GM21619 (cell line): ENCODE results near the gene AGBL4.

Source experiments
- ATAC-seq: cut with Tn5 transposase; IDR thresholded peaks from one replicate; pipeline ENCODE4 v1.9.1; 2021; ENCODE audit not compliant: unreplicated experiment

AGBL4 gene

GRCh38 chr1:49723662-49724061 lies 300.1 kb downstream of the AGBL4 start:
- no peak for ATAC-seq

GRCh38 chr1:49694251-49694827 lies 329.4 kb downstream of the AGBL4 start:
- ATAC-seq, result no peak

- ATAC-seq, result no peak
Observed at GRCh38 chr1:49686107-49686506, 337.6 kb downstream of the AGBL4 start.

- ATAC-seq, result no peak
Observed at GRCh38 chr1:49677706-49678105, 346.0 kb downstream of the AGBL4 start.

DNA sequence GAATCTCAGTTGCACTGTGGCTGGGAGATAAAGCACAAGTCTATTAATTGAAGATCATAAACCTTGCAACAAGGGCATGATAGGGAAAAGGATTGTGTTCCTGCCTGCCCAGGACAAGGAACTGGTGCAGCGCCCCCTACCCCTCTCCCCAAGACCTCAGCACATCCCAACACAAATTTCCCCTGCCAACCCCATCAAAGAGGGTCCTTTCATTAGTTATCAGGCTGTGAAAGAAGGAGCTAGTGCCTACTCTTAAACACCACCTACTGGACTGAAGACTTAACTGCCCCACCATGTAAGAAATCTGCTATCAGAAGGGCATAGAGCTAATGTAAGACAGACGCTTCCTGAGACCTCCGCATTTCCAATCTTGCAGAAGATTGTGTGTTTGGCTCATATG lies 372.6 kb downstream of the AGBL4 start:
- ATAC-seq, result no peak

DNA sequence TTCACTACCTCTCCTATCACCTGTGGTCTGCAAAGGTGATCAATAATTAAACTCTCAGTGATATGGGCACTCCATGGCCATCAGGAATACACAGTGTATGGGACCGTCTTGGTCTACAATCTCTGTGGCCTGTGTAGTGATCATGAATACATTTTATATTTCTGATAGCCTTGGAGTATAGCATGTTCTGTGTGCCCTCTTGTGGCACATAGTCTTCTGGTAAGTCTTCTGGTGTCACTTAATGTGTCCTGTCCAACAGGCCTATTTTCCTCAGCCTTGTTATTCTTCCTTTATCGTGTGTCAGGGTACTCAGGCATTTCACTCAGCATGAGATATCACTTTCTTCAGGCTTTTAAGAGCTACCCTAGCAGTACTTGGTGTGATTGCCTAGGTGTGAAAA lies 393.6 kb downstream of the AGBL4 start:
- no peak for ATAC-seq

- ATAC-seq, result no peak
Observed at GRCh38 chr1:49627781-49628180, 396.0 kb downstream of the AGBL4 start.

DNA sequence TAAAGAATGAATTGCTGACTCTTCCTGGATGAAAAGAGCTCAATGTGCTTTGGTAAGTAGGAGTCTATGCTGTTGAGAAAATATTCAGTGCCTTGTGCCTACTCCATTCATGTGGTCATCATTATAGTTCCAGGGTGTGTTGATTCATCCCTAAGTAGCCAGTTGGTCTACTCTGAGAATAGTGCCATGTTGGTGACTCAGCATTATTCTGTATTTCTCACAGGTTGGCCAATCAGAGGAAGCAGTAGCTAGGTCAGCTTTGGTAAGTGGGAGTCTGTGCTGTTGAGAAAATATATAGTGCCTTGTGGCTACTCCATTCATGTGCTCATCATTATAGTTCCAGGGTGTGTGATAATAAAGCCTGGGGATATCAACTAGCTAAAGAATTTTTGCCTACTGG lies 397.3 kb downstream of the AGBL4 start:
- no peak for ATAC-seq

DNA sequence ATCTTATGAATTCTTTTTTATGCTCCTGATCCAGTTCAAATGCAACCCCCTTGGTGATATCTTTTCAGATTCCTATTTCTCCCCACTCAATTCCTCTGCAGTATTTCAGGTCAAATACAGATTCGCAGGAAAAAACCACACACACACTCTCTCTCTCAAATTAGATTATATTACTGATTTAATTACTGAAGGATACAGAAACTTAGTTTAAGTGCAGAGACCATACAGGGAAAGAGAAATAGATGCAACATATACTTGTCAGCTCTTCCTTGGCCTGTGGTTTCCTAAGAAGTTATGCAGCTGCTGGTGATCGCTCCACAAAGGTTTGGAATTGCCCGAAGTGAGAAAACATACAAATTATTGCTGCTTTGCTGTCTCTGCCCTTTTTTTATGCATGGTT lies 400.9 kb downstream of the AGBL4 start:
- ATAC-seq, result no peak

DNA sequence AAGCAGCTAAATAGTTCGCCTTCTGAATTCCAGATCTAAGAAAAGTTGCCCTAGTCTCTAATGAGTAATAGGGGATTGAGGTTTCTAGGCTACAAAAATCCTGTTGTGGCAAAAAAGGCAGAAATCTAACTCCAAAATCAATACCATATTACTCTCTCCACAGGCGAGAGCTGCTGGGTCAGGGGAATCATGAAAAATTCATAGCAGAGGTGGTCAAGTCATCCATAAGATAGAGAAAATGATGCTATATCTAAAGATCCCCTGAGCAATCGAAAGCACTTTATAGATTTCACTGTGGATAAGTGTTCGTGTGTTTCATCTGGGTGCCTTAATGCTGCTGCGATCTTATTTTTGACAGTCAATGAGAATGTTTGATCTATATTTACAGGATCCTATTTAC lies 417.7 kb downstream of the AGBL4 start:
- no peak for ATAC-seq

GRCh38 chr1:49597436-49597835 lies 426.3 kb downstream of the AGBL4 start:
- ATAC-seq, result no peak

DNA sequence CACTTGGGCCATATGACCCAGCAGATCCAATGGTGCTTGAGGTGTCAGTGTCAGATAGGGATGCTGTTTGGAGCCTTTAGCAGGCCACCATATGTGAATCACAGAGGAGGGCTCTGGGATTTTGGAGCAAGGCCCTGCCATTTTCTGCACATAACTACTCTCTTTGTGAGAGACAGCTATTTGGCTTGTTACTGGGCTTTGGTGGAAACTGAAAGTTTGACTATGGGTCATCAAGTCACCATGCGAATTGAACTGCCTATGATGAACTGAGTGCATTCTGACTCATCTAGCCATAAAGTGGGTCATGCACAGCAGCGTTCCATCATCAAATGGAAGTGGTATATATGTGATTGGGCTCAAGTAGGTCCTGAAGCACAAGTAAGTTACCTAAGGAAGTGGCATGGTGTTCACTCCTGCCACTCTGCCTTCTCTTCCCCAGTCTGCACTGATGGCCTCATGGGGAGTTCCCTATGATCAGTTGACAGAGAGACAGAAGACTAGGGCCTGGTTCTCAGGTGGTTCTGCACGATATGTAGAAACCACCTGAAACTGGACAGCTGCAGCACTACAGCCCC lies 447.3 kb downstream of the AGBL4 start:
- no peak for ATAC-seq

- ATAC-seq, result no peak
Observed at GRCh38 chr1:49556676-49557234, 467.0 kb downstream of the AGBL4 start.

DNA sequence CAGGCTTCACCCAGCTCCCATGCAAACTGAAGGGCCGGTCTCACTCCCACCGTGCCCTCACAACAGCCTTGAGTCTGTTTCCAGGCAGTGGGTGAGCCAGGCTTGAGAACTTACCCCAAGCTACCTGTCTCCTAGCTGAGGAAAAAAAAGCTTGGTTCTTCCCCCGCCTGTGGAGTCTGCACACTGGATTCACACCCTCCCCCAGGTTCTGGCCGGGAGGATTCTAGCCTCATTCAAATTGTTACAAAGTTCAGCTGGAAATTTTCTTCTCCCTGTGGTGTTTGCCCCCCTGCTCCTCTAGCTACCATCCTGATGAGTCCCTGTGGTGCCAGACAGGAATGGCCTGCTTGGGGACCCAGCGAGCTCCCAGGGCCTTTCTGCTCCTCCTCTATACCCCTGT lies 471.7 kb downstream of the AGBL4 start:
- no peak for ATAC-seq

DNA sequence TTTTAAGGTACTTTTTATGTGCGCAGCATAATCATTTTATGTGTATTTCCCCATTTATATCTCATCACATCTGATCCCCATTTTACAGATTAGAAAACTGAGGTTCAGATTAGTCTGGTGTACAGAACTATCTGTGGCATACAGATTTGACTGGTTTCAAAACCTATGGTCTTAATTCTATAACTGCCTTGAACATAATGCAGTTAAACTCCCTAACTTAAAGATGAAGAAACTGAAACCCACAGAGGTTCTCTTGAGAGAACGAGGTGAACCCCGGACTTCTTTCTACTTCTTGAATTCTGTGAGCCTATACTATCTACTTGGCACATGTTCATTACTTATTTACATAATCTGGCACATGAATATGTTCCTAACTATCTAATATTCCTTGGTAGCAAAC lies 479.1 kb downstream of the AGBL4 start:
- no peak for ATAC-seq

- ATAC-seq, result no peak
Observed at GRCh38 chr1:49541096-49541752, 482.5 kb downstream of the AGBL4 start.

GRCh38 chr1:49527606-49528305 lies 496.0 kb downstream of the AGBL4 start:
- no peak for ATAC-seq

- no peak for ATAC-seq
Observed at GRCh38 chr1:49526672-49527071, 497.1 kb downstream of the AGBL4 start.

DNA sequence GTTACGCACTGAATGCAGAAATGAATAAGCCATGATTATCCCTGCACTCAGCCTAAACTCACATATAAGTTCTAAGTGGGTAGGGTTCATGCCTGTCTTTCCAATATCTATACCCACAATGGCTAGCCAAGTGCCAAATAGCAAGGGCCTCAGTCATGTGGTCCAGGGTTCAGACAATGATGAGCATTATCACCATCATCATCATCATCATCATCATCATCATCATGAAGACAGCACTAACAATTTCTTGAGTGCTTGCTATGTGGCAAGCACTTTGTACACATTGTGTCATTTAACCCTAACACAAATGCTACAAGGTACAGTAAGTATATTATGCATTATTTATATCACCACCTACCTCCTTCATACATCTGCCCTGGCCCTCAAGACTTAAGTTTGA lies 500.0 kb downstream of the AGBL4 start:
- no peak for ATAC-seq

GRCh38 chr1:49466961-49467360 lies 556.8 kb downstream of the AGBL4 start:
- ATAC-seq, result no peak

GRCh38 chr1:49465486-49466185 lies 558.1 kb downstream of the AGBL4 start:
- ATAC-seq, result no peak
